GM21390 (cell line): ENCODE measurements around the gene KRTAP2-3.
"Not testable (repeated sequence)": the region's sequence is repeated elsewhere in the genome, so short reads cannot be mapped to it uniquely, and the experiment has no call there.

Experiments
- ATAC-seq: cut with Tn5 transposase; IDR thresholded peaks from one replicate; pipeline ENCODE4 v1.9.1; 2021; ENCODE audit not compliant: unreplicated experiment

KRTAP2-3 gene

GRCh38 chr17:41037853-41038350 is 22.0 kb downstream of the KRTAP2-3 start:
- ATAC-seq, result no peak

- ATAC-seq, result not testable (repeated sequence)
These were observed 25.5 kb downstream of the KRTAP2-3 start, which contains the start of gene KRTAP1-3 for GRCh38 chr17:41034346-41034935. TSS of gene KRTAP1-3 (minus strand) at chr17:41034874. CDS start at chr17:41034821, 53 bp downstream.

GRCh38 chr17:41029633-41030245 is 30.2 kb downstream of the KRTAP2-3 start, which contains the start of gene KRTAP1-4:
TSS of gene KRTAP1-4 (minus strand) at chr17:41030195. CDS start at chr17:41030078, 117 bp downstream.
- no peak for ATAC-seq

- ATAC-seq, result no peak
These were observed 33.0 kb downstream of the KRTAP2-3 start, which contains the start of gene KRTAP1-5 for GRCh38 chr17:41026715-41027471. TSS of gene KRTAP1-5 (minus strand) at chr17:41027208. CDS start at chr17:41027155, 53 bp downstream.

GRCh38 chr17:41024697-41025096 is 35.2 kb downstream of the KRTAP2-3 start:
- no peak for ATAC-seq

GRCh38 chr17:41020336-41020735 is 39.6 kb downstream of the KRTAP2-3 start:
- ATAC-seq, result no peak

- ATAC-seq, result no peak
These were observed 40.5 kb downstream of the KRTAP2-3 start for GRCh38 chr17:41019415-41019814.

- no peak for ATAC-seq
These were observed 41.4 kb downstream of the KRTAP2-3 start for GRCh38 chr17:41018541-41018940.

- no peak for ATAC-seq
These were observed 43.2 kb downstream of the KRTAP2-3 start for GRCh38 chr17:41016578-41017215.

GRCh38 chr17:41015454-41015853 is 44.5 kb downstream of the KRTAP2-3 start:
- no peak for ATAC-seq

GRCh38 chr17:41013606-41014005 is 46.3 kb downstream of the KRTAP2-3 start:
- ATAC-seq, result no peak

GRCh38 chr17:41013181-41013580 is 46.7 kb downstream of the KRTAP2-3 start:
- no peak for ATAC-seq

- ATAC-seq, result no peak
These were observed 47.4 kb downstream of the KRTAP2-3 start for GRCh38 chr17:41012326-41013120.

GRCh38 chr17:41010441-41010840 is 49.5 kb downstream of the KRTAP2-3 start:
- no peak for ATAC-seq

GRCh38 chr17:41009936-41010335 is 50.0 kb downstream of the KRTAP2-3 start:
- no peak for ATAC-seq

GRCh38 chr17:41009301-41009760 is 50.6 kb downstream of the KRTAP2-3 start:
- ATAC-seq, result no peak
